SHP77 treated with DMSO at 0.1 percent for 48 hours (cell line): ENCODE measurements around the gene PCIF1.
"Not testable (repeated sequence)": the region's sequence is repeated elsewhere in the genome, so short reads cannot be mapped to it uniquely, and the experiment has no call there.

Experiments used
- DNase-seq: peaks from one replicate; lab custom pipeline; 2025; lab: John Stamatoyannopoulos, UW

The PCIF1 gene

DNA sequence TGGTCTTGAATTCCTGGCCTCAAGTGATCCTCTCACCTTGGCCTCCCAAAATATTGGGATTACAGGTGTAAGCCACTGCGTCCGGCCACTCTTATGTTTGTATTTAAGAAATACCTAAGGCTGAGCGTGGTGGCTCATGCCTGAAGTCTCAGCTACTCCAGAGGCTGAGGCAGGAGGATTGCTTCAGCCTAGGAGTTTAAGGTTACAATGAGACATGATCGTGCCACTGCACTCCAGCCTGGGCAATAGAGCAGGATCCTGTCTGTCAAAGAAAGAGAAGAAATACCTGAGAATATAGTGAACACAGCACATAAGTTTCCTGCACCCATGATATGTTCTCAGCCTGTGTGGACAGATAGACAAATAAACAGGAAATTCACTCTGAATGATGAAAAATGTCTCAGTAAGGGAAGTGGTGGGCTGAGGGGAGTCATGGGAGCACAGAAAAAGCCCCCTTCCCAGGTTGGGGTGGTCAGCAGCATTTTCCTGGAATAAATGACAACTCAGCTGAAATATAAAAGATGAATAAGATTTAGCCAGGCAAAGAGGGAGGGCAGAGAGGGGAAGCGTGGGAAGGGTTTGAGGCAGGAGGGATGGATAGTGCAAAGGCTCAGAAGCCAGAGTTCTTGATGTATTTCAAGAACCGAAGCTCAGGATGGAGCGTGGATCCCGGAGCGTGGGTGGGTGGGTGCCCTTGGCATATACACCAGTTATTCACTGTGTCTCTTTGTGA, 60.4 kb downstream of the PCIF1 start:
- DNase-seq = no peak

DNA sequence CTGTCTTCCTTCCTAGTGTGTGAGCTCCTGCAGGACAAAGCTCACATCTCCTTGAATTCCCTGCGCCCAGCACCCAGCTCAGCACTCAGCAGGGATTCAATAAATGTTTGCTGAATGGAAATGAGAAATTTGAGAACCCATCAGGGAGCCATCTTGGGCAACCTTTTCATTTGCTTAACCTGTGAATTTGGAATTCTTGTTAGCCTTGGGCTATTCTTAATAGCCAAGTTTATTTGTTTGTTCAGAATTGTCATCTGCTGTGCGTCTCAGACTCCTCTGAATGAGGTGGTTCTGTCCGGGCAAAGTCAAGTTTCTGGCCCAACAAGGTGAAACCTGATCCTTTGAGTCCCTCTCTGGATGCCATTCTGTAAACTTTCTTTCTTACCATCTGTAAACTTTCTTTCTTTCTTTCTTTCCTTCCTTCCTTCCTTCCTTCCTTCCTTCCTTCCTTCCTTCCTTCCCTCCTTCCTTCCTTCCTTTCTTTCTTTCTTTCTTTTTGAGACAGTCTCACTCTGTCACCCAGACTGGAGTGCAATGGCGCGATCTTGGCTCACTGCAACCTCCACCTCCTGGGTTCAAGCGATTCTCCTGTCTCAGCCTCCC, 61.1 kb downstream of the PCIF1 start:
- DNase-seq = not testable (repeated sequence)

DNA sequence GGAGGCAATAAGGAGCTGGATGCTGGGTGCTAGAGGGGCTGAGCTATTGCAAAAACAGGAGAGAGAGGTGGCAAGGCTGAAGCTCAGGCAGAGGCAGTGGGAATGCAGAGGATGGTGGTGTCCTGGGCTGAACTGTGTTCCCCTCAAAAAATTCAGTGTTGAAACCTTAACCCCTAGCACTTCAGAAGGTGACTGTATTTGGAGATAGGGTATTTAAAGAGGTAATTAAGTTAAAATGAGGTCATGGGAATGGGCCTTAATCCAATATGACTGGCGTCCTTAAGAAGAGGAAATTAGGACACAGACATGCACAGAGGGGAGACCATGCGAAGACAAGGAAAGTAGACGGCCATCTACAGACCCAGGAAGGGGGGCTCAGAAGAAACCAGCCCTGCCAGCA, 62.7 kb downstream of the PCIF1 start:
- DNase-seq = no peak
